Esophagus squamous epithelium (tissue), 4 donors: ENCODE results near the gene PECR.

Experiments used
- POLR2A ChIP-seq, 4 donors: fragments of 450-650 bp; IDR thresholded peaks; one replicate each; pipeline ENCODE4 v1.6.1; 2017; ENCODE audit warnings: antibody characterized with exemption in 4 of 4, mild to moderate bottlenecking in 4 of 4, moderate library complexity in 3 of 4
- TF ChIP-seq, protein P1 (sequence below), 6 experiments: fragments of 450-650 bp in 4 of 6; fragments of 200-600 bp in 2 of 6; sonication (generic) in 2 of 6; IDR thresholded peaks; one replicate each; pipeline ENCODE4 v1.5.1; 2016 to 2019; ENCODE audit warnings: antibody characterized with exemption in 6 of 6, mild to moderate bottlenecking in 4 of 6, moderate library complexity in 4 of 6

DNA sequence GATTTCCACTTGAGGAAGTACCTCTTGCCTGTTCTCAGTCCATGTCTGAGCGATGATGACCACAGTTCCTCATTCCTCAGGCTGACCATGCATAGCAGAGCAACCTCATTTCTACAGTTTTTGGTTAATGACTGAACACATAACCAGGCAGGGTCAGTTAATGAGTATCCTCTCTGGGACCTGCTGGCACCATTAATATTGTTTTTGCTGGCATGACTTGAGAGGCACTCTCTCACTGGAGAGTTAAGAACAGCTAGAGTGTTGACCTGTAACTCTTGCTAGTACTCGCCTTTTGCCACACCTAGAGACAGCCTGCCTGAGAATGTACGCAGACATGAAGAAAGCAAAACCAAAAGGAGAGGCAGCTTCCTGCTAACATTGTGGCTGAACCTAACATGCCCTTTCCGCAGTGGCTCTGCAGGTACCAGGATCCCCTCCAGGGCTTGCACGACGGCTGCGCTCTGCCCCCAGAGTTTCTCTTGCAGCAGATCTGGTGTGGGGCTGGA lies 23.9 kb downstream of the PECR start:
- no peak for TF ChIP-seq POLR2A (IDR thresholded peaks at IDR 0.05)
- TF ChIP-seq, protein P1, sequence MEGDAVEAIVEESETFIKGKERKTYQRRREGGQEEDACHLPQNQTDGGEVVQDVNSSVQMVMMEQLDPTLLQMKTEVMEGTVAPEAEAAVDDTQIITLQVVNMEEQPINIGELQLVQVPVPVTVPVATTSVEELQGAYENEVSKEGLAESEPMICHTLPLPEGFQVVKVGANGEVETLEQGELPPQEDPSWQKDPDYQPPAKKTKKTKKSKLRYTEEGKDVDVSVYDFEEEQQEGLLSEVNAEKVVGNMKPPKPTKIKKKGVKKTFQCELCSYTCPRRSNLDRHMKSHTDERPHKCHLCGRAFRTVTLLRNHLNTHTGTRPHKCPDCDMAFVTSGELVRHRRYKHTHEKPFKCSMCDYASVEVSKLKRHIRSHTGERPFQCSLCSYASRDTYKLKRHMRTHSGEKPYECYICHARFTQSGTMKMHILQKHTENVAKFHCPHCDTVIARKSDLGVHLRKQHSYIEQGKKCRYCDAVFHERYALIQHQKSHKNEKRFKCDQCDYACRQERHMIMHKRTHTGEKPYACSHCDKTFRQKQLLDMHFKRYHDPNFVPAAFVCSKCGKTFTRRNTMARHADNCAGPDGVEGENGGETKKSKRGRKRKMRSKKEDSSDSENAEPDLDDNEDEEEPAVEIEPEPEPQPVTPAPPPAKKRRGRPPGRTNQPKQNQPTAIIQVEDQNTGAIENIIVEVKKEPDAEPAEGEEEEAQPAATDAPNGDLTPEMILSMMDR (IDR thresholded peaks at IDR 0.05) = no peak
